Caco-2 (cell line): ENCODE measurements around the gene MIOS. TPM values are rescaled to one million over a fixed set of nuclear protein-coding genes. Genes with fewer than 3 reads are reported as not detected.

Experiments
- BruUV-seq: library from RNA; stranded (reverse); fragments of 400-500 nt; replicated peaks from 2 replicates; lab custom pipeline; 2021; lab: Mats Ljungman, UMichigan
- CTCF ChIA-PET: fragments of 300-600 bp; sonication (Branson Sonifier 250); formaldehyde crosslinking; loops from one replicate; lab custom pipeline; 2022; ENCODE audit warnings: antibody characterized with exemption; lab: Charles Lee
- POLR2A ChIA-PET: fragments of 300-600 bp; sonication (Branson Sonifier 250); formaldehyde crosslinking; loops from one replicate; lab custom pipeline; 2022; ENCODE audit warnings: antibody characterized with exemption; lab: Charles Lee
- DNase-seq, 2 experiments: peaks; one replicate each; pipeline versions ENCODE4 v3.0.0 to v3.0.0-alpha.2; 2020 to 2022
- H3K27me3 ChIP-seq: replicated peaks from 2 replicates; pipeline ENCODE4 v1.6.0; 2011; ENCODE audit warnings: low read length; ENCODE audit not compliant: control insufficient read depth, insufficient read depth
- H3K36me3 ChIP-seq: 2 replicates; pipeline ENCODE4 v1.5.1; 2011; ENCODE audit warnings: low read length; ENCODE audit not compliant: control insufficient read depth, insufficient read depth
- H3K4me1 ChIP-seq: fragments of 250-450 bp; sonication (Bioruptor Pico); 2 replicates; pipeline ENCODE4 v1.5.1; 2020; ENCODE audit warnings: mild to moderate bottlenecking
- H3K4me3 ChIP-seq: 2 replicates; pipeline ENCODE4 v1.5.1; 2011; ENCODE audit warnings: low read depth, mild to moderate bottlenecking, control low read depth, low read length
- H3K9me3 ChIP-seq: fragments of 250-450 bp; sonication (Bioruptor Pico); 2 replicates; pipeline ENCODE4 v1.5.1; 2020; ENCODE audit warnings: mild to moderate bottlenecking, moderate library complexity
- H3K27ac Mint-ChIP-seq: one replicate; pipeline ENCODE4 v1.8.0; 2022; ENCODE audit warnings: mixed read lengths; ENCODE audit not compliant: unreplicated experiment
- H3K27me3 Mint-ChIP-seq: one replicate; pipeline ENCODE4 v1.8.0; 2022; ENCODE audit warnings: mixed read lengths; ENCODE audit not compliant: insufficient read depth, unreplicated experiment
- H3K36me3 Mint-ChIP-seq: one replicate; pipeline ENCODE4 v1.8.0; 2022; ENCODE audit warnings: mild to moderate bottlenecking, mixed read lengths; ENCODE audit not compliant: insufficient read depth, unreplicated experiment
- H3K4me1 Mint-ChIP-seq: one replicate; pipeline ENCODE4 v1.8.0; 2022; ENCODE audit warnings: low read depth, mixed read lengths; ENCODE audit not compliant: unreplicated experiment
- H3K4me3 Mint-ChIP-seq: one replicate; pipeline ENCODE4 v1.8.0; 2022; ENCODE audit warnings: mild to moderate bottlenecking, moderate library complexity, mixed read lengths; ENCODE audit not compliant: unreplicated experiment
- H3K9me3 Mint-ChIP-seq: one replicate; pipeline ENCODE4 v1.8.0; 2022; ENCODE audit warnings: mixed read lengths; ENCODE audit not compliant: unreplicated experiment
- CTCF ChIP-seq, 2 experiments: fragments of 200-600 bp in 1 of 2; IDR thresholded peaks; 1 replicate in 1 of 2; 2 replicates in 1 of 2; pipeline versions ENCODE4 v1.5.1 to v1.8.0; 2011 to 2022; ENCODE audit warnings: antibody characterized with exemption in 1 of 2, control low read depth in 1 of 2, inconsistent platforms in 1 of 2, low read depth in 1 of 2, low read length in 1 of 2, mild to moderate bottlenecking in 1 of 2, moderate library complexity in 1 of 2; ENCODE audit not compliant: insufficient read depth in 1 of 2, severe bottlenecking in 1 of 2, unreplicated experiment in 1 of 2
- intact Hi-C: fragments of 100-400 bp; cut with micrococcal nuclease; formaldehyde crosslinking; loops from one replicate; pipeline ENCODE4 v1.10.0; 2022; ENCODE audit not compliant: unreplicated experiment
- total RNA-seq: library from RNA; stranded (reverse); gene quantifications from 2 replicates; pipeline ENCODE4 v1.2.3, GENCODE V29; 2022

Gene MIOS
- total RNA-seq, 1 experiment from 2014 or later: 37.3 TPM

GRCh38 chr7:7620644-7621210 is 54.0 kb downstream of the MIOS start:
- H3K36me3 ChIP-seq: no peaks in the 10 kb centered on the region
- H3K4me3 ChIP-seq: no peak overlapping the region
- H3K4me3 Mint-ChIP-seq: no peak overlapping the region
- ChIA-PET CTCF (no interaction called here), POLR2A (no interaction called here)
- peaks cover 3% of the 10 kb centered on the region; the same call in 1 of the 2 replicates for H3K9me3 ChIP-seq
- H3K9me3 Mint-ChIP-seq: peaks cover 13% of the 10 kb centered on the region
- H3K27me3 ChIP-seq: no peaks in the 10 kb centered on the region
- no peak for TF ChIP-seq CTCF (IDR thresholded peaks at IDR 0.05; ENCODE audit: insufficient read depth in 1 of 2, low read depth in 1 of 2, low read length in 1 of 2, severe bottlenecking in 1 of 2, unreplicated experiment in 1 of 2)
- no peaks in the 10 kb centered on the region for H3K4me1 ChIP-seq
- H3K4me1 Mint-ChIP-seq: no peaks in the 10 kb centered on the region
- intact Hi-C loops: no loop called here
- H3K27ac Mint-ChIP-seq: no peak overlapping the region
- BruUV-seq: no TSS peak
- H3K27me3 Mint-ChIP-seq: no peaks in the 10 kb centered on the region
- H3K36me3 Mint-ChIP-seq: no peaks in the 10 kb centered on the region
- no peak for DNase-seq

- no peak overlapping the region for H3K4me3 Mint-ChIP-seq
- H3K4me1 Mint-ChIP-seq: no peaks in the 10 kb centered on the region
- peaks cover 33% of the 10 kb centered on the region for H3K9me3 Mint-ChIP-seq
- ChIA-PET CTCF (no interaction called here), POLR2A (no interaction called here)
- TF ChIP-seq CTCF (IDR thresholded peaks at IDR 0.05; ENCODE audit: insufficient read depth in 1 of 2, low read depth in 1 of 2, low read length in 1 of 2, severe bottlenecking in 1 of 2, unreplicated experiment in 1 of 2): no peak
- H3K27me3 Mint-ChIP-seq: no peaks in the 10 kb centered on the region
- Histone ChIP-seq H3K9me3 (peaks cover 20% of the 10 kb centered on the region; the same call in 1 of the 2 replicates), H3K36me3 (no peaks in the 10 kb centered on the region), H3K4me1 (no peaks in the 10 kb centered on the region), H3K27me3 (no peaks in the 10 kb centered on the region), H3K4me3 (no peak overlapping the region)
- no peak overlapping the region for H3K27ac Mint-ChIP-seq
- H3K36me3 Mint-ChIP-seq: no peaks in the 10 kb centered on the region
- no TSS peak for BruUV-seq
- intact Hi-C loops: no loop called here
- no peak for DNase-seq
Observed at GRCh38 chr7:7628476-7628875, 61.8 kb downstream of the MIOS start.

GRCh38 chr7:7630626-7631329 is 64.1 kb downstream of the MIOS start:
- ChIA-PET POLR2A (no interaction called here), CTCF (no interaction called here)
- Mint-ChIP-seq H3K4me3 (no peak overlapping the region), H3K9me3 (peaks cover 20% of the 10 kb centered on the region), H3K27me3 (no peaks in the 10 kb centered on the region), H3K36me3 (no peaks in the 10 kb centered on the region), H3K27ac (no peak overlapping the region), H3K4me1 (no peaks in the 10 kb centered on the region)
- TF ChIP-seq CTCF (IDR thresholded peaks at IDR 0.05; ENCODE audit: insufficient read depth in 1 of 2, low read depth in 1 of 2, low read length in 1 of 2, severe bottlenecking in 1 of 2, unreplicated experiment in 1 of 2): no peak
- no peak for DNase-seq
- H3K4me1 ChIP-seq: no peaks in the 10 kb centered on the region
- H3K27me3 ChIP-seq: no peaks in the 10 kb centered on the region
- no TSS peak for BruUV-seq
- H3K9me3 ChIP-seq: peaks cover 16% of the 10 kb centered on the region; the same call in 1 of the 2 replicates
- no peak overlapping the region for H3K4me3 ChIP-seq
- no peaks in the 10 kb centered on the region for H3K36me3 ChIP-seq
- intact Hi-C loops: no loop called here
